MM.1S (cell line): ENCODE data around the gene CDK5.

Source experiments
- DNase-seq: peaks from one replicate; pipeline ENCODE4 v3.0.0-alpha.2; 2015
- H2AFZ ChIP-seq: fragments of 300-600 bp; sonication (generic); 2 replicates; pipeline ENCODE4 v1.6.0; 2016; ENCODE audit warnings: antibody characterized with exemption, low read length
- H3F3A ChIP-seq: fragments of 300-600 bp; sonication (generic); 2 replicates; pipeline ENCODE4 v1.6.1; 2016; ENCODE audit warnings: mild to moderate bottlenecking, antibody characterized with exemption, low read length, moderate library complexity, mixed read lengths; ENCODE audit not compliant: insufficient read depth
- H3K27ac ChIP-seq: fragments of 300-600 bp; sonication (generic); 2 replicates; pipeline ENCODE4 v1.5.1; 2016; ENCODE audit warnings: mild to moderate bottlenecking, low read length
- H3K27me3 ChIP-seq: fragments of 300-600 bp; sonication (generic); replicated peaks from 2 replicates; pipeline ENCODE4 v1.6.0; 2016; ENCODE audit warnings: low read length; ENCODE audit not compliant: insufficient read depth
- H3K36me3 ChIP-seq: fragments of 300-600 bp; sonication (generic); replicated peaks from 2 replicates; pipeline ENCODE4 v1.6.1; 2016; ENCODE audit warnings: mild to moderate bottlenecking, low read length, mixed read lengths; ENCODE audit not compliant: insufficient read depth
- H3K4me1 ChIP-seq: fragments of 300-600 bp; sonication (generic); 2 replicates; pipeline ENCODE4 v1.6.1; 2016; ENCODE audit warnings: low read length, mixed read lengths
- H3K4me2 ChIP-seq: fragments of 300-600 bp; sonication (generic); 2 replicates; pipeline ENCODE4 v1.6.0; 2016; ENCODE audit warnings: low read depth, low read length
- H3K4me3 ChIP-seq: fragments of 300-600 bp; sonication (generic); 2 replicates; pipeline ENCODE4 v1.5.1; 2016; ENCODE audit warnings: low read length, mixed read lengths
- H3K79me2 ChIP-seq: fragments of 300-600 bp; sonication (generic); 2 replicates; pipeline ENCODE4 v1.6.1; 2016; ENCODE audit warnings: mixed run types, low read length, mixed read lengths
- H3K9ac ChIP-seq: fragments of 300-600 bp; sonication (generic); 2 replicates; pipeline ENCODE4 v1.6.1; 2016; ENCODE audit warnings: low read length, mixed read lengths
- H3K9me2 ChIP-seq: fragments of 300-600 bp; sonication (generic); replicated peaks from 2 replicates; pipeline ENCODE4 v1.6.1; 2016; ENCODE audit warnings: mild to moderate bottlenecking, low read length, mixed read lengths; ENCODE audit not compliant: insufficient read depth
- H3K9me3 ChIP-seq: fragments of 300-600 bp; sonication (generic); replicated peaks from 2 replicates; pipeline ENCODE4 v1.6.1; 2016; ENCODE audit warnings: mild to moderate bottlenecking, low read length, mixed read lengths; ENCODE audit not compliant: insufficient read depth
- H4K20me1 ChIP-seq: fragments of 300-600 bp; sonication (generic); 2 replicates; pipeline ENCODE4 v1.6.1; 2016; ENCODE audit warnings: mild to moderate bottlenecking, low read length, moderate library complexity, mixed read lengths; ENCODE audit not compliant: insufficient read depth
- EZH2 ChIP-seq: fragments of 300-600 bp; sonication (generic); optimal IDR thresholded peaks from 2 replicates; pipeline ENCODE3; 2017; ENCODE audit warnings: low read depth, mild to moderate bottlenecking, antibody characterized with exemption, low read length, mixed read lengths
- EZH2phosphoT487 ChIP-seq: fragments of 300-600 bp; sonication (generic); IDR thresholded peaks from 2 replicates; pipeline ENCODE4 v1.6.1; 2018; ENCODE audit warnings: antibody characterized with exemption, low read length
- TF ChIP-seq, protein P1 (sequence below): fragments of 300-600 bp; sonication (generic); IDR thresholded peaks from 2 replicates; pipeline ENCODE4 v1.5.1; 2016; ENCODE audit warnings: antibody characterized with exemption, low read length, mixed read lengths

Gene CDK5

DNA sequence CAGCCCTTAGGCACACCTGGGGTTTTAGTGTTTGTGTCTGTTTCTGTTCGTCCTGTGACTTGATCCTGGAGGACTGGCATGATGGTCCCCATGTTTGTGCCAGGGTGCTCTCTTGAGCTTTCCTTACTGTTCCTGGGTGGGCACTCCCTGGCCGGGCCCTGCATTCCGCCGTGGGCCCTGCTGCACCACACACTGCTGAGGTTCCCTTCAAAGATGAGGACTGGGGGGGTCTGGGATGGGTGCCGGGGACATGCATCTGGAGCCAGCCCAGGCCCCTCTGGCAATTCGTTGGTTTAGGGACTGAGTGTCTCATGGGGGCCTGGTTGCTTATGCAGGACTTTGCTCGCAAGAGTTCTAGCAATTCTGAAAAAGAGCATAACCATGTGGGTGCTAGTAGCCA is 33.3 kb upstream of the CDK5 start:
- DNase-seq: no peak
- Histone ChIP-seq H3F3A (peaks cover 10% of the 10 kb centered on the region), H3K4me3 (no peak overlapping the region), H3K36me3 (no peaks in the 10 kb centered on the region), H3K9ac (no peak overlapping the region), H3K27ac (no peak overlapping the region), H3K4me2 (no peak overlapping the region), H3K9me2 (no peaks in the 10 kb centered on the region), H2AFZ (no peak overlapping the region), H3K9me3 (no peaks in the 10 kb centered on the region), H3K27me3 (no peaks in the 10 kb centered on the region), H3K4me1 (0 out of 2 replicates have a peak, but pooled peaks cover 3% of the 10 kb centered on the region), H4K20me1 (peaks cover 16% of the 10 kb centered on the region; the same call in 1 of the 2 replicates), H3K79me2 (peaks cover 91% of the 10 kb centered on the region)
- TF ChIP-seq, protein P1, sequence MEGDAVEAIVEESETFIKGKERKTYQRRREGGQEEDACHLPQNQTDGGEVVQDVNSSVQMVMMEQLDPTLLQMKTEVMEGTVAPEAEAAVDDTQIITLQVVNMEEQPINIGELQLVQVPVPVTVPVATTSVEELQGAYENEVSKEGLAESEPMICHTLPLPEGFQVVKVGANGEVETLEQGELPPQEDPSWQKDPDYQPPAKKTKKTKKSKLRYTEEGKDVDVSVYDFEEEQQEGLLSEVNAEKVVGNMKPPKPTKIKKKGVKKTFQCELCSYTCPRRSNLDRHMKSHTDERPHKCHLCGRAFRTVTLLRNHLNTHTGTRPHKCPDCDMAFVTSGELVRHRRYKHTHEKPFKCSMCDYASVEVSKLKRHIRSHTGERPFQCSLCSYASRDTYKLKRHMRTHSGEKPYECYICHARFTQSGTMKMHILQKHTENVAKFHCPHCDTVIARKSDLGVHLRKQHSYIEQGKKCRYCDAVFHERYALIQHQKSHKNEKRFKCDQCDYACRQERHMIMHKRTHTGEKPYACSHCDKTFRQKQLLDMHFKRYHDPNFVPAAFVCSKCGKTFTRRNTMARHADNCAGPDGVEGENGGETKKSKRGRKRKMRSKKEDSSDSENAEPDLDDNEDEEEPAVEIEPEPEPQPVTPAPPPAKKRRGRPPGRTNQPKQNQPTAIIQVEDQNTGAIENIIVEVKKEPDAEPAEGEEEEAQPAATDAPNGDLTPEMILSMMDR: no peak
- TF ChIP-seq EZH2 (no peak), EZH2phosphoT487 (no peak)

DNA sequence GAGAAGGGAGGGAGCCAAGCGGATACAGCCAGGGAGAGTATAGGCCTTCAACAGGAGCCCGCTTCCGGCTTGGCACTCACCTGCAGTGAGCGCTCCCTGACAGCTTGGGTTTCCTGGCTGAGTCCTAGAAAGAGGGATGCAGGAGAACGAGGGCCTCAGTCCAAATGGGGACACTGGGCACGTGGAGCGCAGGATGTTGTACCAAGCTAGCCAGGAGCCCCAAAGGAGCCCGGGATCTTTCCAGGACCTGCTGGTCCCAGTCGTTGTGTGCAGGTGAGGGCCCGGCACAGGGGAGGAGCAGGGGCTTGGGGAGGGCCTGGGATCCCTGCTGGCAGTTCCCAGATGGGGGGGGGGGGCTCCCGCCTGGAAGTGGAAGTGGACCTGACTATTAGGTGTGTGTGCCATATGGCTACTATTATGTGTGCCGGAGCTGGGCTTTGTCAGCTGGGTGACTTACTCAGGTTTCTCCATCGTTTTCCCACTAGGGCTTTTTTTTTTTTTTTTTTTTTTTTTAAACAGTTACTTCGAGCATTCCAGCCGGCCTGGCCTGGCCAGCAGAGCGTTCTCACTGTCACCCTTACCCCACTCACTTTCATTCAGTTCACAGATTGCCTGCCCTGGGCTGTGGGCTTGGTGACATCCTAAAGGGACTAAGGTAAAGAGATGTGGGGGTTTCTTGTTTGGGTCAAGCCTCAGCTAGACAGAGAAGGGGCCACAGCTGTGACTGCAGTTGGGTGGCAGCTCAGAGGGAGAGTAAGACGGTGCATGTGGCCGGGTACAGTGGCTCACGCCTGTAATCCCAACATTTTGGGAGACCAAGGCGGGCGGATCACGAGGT is 32.4 kb upstream of the CDK5 start:
- Histone ChIP-seq H3K79me2 (peaks cover 82% of the 10 kb centered on the region), H3K27ac (no peak overlapping the region), H3F3A (peaks cover 16% of the 10 kb centered on the region), H3K27me3 (no peaks in the 10 kb centered on the region), H3K4me2 (no peak overlapping the region), H4K20me1 (peaks cover 16% of the 10 kb centered on the region; the same call in 1 of the 2 replicates), H3K9me2 (no peaks in the 10 kb centered on the region), H3K9ac (no peak overlapping the region), H3K9me3 (no peaks in the 10 kb centered on the region), H3K4me3 (no peak overlapping the region), H3K36me3 (no peaks in the 10 kb centered on the region), H3K4me1 (0 out of 2 replicates have a peak, but pooled peaks cover 8% of the 10 kb centered on the region), H2AFZ (no peak overlapping the region)
- TF ChIP-seq, protein P1: no peak
- TF ChIP-seq EZH2 (no peak), EZH2phosphoT487 (no peak)
- DNase-seq: no peak

DNA sequence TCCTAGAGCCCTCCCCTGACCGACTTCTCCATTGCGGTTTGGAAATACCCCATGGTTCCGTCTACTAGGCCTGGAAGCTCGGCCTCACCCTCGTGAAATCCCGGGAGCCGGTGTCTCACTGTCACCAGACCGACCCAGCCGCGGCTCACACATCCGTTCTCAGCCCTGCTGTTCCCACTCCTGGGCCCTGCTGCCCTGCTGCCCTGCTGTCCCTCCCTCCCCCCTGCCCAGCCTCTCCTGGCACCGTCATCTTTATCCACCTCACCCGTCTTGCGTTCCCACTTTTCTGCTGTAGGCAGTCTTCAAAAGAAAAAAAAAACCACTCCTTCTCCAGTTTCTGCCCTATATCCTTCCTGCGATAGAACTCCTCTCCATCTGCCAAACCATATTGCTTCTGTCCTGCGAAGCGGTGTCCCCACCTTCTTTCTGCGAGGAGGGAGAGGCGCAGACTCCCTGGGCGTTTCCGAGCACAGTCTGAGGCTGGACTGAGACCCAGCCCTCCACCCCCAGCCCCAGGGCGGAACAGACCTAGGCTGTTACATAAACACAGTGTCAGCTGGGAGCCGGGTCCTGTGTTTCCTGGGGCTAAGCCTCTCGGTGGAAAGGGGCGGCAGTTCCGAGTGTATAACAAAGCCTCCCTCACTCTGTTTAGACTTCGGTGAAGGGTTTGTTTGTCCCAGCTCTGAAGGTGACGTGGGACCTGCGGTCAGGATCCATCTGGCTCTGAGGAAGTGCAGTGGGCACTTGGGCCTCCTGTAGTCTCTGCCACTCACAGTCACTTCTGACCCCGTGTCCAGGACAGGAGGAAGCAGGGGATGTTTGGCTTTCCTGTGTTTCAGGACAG is 31.4 kb upstream of the CDK5 start:
- Histone ChIP-seq H3K4me3 (no peak overlapping the region), H3K9ac (no peak overlapping the region), H3K27me3 (no peaks in the 10 kb centered on the region), H3F3A (peaks cover 21% of the 10 kb centered on the region), H3K4me2 (no peak overlapping the region), H4K20me1 (peaks cover 11% of the 10 kb centered on the region; the same call in 1 of the 2 replicates), H3K9me3 (no peaks in the 10 kb centered on the region), H3K79me2 (peaks cover 72% of the 10 kb centered on the region), H3K27ac (no peak overlapping the region), H3K9me2 (no peaks in the 10 kb centered on the region), H3K4me1 (peaks cover 8% of the 10 kb centered on the region; the same call in 1 of the 2 replicates), H2AFZ (no peak overlapping the region), H3K36me3 (no peaks in the 10 kb centered on the region)
- DNase-seq: no peak
- TF ChIP-seq, protein P1: no peak
- no peak for TF ChIP-seq EZH2phosphoT487
- no peak for TF ChIP-seq EZH2
